Raji (cell line): ENCODE data around the gene ATG4A.

ENCODE experiments used
- POLR2A ChIP-seq: IDR thresholded peaks from 2 replicates; pipeline ENCODE4 v1.6.1; 2011; ENCODE audit warnings: low read depth, low read length, control low read depth; ENCODE audit not compliant: insufficient read depth

ATG4A gene

DNA sequence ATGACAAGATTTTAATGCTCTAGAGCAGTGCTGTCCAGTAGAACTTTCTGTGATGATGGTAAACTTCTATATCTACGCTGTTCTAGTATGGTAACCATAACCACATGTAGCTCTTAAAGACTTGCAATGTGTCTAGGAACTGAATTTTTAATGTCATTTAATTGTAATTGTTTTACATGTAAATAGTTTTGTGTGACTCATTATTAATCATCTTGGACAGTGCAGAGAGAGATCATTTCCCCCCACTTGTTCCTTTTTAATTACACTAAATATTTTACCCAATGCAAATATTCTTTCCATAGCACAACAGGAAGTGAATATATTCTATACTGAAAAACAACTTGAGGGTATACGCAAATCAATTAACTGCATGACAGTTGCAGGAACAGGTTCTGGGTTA, 5.8 kb downstream of the ATG4A start:
- no peak for TF ChIP-seq POLR2A

DNA sequence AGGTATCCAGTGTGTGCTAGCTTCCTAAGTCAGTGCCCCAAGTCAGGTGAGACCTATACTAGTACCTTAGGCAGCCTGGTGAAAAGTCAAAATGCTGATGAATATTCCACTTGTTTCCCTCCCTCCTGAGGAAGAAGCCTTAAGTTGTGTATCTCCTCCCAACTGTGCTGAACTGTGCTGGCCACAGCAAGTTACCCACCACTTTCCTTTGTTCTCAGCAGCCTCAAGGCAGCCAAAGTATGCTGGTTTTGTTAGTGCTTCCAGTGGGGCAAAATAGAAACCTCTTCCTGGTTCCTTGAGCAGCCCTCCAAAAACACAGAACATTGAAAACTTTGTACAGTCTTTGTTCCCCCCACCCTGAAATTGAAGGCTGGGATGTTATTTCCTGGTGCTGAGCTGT, 13.9 kb downstream of the ATG4A start:
- TF ChIP-seq POLR2A, result no peak

DNA sequence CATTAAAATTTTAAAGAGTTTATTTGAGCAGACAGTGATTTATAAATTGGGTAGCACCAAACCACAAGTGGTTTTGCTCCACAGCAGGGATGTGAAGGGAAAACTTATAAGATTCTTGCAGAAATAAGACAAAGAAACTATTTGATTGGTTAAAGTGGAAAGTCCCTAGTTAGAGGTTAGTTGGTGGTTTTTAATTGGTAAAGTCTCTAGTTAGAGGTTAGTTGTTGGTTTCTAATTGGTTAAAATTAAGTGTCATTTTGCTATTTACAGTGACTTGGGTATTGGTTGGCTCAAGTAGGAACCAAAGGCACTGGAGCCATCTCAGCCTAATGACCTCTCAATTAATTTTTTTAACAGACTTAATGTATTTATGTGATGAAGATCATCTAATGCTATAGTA, 23.0 kb downstream of the ATG4A start:
- no peak for TF ChIP-seq POLR2A

DNA sequence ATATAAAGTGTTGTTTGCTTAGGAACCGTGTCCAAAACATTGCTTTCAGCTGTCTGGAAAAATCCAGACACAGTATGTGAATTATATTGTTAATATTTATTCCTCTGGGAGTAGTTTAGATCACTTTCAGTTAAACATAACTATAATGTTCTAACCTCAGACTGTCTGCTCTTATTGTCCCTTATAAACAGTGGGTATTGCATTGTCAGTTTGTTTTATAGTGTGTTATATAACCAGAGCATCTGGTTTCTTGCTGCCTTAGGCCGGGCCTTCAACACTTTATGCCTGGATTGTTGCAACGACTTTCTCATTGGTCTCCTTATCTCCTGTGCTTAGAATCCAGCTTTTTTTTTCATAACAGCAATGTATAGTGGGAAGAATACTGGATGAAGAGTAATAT, 26.4 kb downstream of the ATG4A start:
- no peak for TF ChIP-seq POLR2A

DNA sequence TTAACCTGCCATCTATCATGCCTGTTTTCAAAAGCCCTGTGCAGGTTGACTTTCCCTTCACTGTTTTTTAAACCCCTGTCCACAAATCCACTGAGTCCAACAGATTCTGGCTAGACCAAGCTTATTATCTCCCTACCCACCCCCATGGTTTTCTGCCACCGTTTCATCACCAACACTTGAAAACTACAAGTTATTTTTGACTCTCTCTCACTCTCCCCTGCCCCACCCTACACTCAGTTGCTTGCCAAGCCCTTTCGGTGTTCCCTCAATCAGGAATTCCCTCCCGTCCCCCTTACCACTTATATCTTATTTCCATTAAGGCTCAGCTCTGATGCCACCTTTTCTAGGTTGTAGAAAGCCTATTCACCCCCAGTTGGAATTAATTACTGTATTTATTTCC, 29.7 kb downstream of the ATG4A start:
- TF ChIP-seq POLR2A, result no peak

DNA sequence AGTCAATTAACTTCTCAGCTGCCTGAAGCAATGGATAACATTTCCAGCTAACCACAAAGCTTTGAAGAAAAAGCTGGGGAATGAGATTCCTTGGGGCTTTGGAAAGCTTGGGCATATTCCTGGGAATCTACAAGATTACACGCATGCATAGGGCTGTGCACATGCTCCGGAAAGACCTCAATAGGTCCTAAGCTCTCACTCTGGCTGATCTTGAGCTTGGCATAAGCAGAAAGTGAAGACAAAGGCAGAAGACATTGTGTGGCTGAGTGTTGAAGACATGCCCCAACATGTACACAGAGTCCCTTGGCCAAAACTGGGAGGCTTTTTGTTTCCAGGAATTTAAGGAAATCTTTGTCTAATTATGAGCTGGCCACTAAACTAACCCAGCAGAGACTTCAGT, 31.2 kb downstream of the ATG4A start:
- TF ChIP-seq POLR2A, result no peak

DNA sequence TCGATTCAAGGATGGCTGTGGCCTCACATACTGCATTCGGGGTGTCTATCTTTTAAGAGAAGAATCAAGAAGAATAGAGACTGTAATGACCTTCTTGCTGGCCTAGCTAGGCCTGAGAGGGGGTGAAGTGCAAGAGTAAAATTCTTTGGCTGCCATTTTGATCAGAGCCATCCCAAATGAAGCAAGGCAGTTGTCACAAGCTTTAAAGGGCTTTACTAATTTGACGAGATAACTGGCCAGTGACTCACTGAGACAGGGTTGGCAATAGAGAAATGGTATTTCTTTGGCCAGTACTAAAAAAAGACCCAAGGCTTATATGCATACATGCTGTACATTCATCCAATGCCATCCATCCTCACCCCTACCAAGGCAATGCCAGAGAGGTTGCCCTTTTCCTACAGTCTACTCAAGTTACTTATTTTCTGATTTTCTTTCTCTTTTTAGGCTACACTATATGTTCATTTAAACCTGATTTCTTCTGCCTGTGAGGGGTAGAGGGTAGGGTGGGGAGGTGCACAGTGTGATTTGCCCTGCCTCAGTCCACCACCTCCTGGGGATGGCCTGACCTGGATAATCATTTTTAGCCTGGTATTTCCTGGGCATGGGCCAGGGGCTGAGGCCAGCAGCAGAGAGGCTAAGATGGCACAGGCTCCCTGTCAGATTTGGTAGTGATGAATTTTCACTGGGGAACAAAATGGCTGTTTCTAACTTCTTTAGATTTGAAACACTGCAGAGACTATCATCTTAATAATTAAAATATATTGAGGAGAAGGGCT, 32.2 kb downstream of the ATG4A start:
- no peak for TF ChIP-seq POLR2A

DNA sequence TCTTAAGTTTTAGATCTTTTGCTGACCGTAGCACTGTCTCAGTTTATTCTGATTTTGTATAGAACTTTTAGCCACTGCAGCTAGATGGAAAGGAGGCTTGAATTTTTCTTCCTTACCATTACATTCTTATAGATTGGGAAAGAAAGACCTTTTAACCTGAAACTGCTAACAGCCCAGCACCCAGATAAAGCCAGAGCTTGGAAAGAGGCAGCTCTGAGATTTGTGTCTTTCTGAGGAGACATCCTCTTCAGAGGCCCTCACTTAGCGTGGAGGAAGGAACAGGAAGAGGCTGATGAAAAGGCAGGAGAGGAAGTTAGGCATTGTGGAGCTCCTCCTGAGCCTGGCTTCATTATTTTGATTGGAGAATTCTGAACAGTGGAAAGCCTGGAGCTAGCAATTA, 35.1 kb downstream of the ATG4A start:
- TF ChIP-seq POLR2A, result no peak

DNA sequence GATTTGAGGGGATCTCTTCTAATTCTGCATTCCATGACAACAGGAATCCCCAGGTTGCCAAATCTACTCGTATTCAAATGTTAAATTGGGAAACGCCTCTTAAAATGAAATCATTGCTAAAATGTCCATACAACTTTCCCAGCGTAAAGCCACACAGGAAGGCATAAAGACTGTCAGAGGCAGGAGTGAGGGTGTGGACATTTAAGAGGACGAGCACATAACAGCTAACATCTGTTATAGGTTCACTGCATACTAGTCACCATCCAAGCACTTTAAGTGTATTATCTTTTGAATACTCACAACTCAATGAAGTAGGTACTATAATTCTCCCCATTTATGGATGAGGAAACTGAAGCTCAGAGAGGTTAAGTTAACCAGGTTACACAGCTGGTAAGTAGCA, 35.6 kb downstream of the ATG4A start:
- TF ChIP-seq POLR2A, result no peak

DNA sequence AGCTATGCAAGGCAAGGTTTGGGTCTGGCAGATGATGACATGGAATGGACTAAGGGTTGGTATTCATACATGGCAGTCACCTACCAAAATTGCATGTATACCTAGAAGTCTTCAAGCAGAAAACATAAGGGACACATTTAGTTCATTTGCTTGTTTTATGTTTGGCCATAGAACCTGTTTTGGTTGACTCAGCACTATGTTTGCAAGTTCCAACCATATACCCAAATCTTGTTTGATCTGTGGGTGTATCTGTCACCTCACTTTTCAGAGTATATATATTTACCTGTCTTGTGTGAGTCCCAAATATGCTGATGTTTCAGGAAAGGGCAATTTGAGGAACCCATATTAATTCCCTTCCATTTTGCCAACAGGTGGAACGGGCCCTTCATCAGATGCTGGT, 39.3 kb downstream of the ATG4A start:
- no peak for TF ChIP-seq POLR2A

DNA sequence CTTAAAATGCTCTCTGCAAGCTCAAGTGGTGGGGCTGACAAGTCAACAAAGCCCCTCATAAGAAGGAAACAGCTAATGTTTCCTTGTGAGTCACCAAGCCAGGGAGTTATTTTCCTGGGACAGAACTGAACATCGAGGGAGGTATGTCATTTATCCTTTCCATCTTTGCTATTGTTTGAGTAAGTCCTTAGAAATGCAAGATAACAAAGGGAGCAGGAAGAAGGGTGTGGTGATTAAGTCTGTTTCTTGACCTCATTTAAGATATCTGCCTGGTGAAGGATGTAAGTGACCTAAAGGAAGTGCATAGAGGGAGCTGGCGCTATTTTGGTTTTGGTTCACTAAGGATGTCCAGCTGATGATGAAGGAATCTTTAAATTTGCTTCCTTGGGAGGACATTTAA, 39.9 kb downstream of the ATG4A start:
- no peak for TF ChIP-seq POLR2A

DNA sequence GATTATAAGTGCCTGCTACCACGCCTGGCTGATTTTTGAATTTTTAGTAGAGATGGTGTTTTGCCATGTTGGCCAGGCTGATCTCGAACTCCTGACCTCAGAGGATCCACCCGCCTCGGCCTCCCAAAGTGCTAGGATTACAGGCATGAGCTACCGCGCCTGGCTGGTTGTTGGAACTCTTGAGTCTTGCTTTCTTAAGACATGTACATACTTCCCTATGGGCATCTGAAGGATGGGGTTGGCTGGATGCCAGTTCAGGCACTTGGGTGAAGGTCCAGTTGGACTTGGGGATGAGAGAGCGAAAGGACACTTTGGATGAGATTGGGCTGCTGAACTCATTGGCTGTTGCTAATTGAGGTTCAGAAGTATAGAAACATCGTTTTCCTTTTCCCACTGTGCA, 40.5 kb downstream of the ATG4A start:
- no peak for TF ChIP-seq POLR2A

DNA sequence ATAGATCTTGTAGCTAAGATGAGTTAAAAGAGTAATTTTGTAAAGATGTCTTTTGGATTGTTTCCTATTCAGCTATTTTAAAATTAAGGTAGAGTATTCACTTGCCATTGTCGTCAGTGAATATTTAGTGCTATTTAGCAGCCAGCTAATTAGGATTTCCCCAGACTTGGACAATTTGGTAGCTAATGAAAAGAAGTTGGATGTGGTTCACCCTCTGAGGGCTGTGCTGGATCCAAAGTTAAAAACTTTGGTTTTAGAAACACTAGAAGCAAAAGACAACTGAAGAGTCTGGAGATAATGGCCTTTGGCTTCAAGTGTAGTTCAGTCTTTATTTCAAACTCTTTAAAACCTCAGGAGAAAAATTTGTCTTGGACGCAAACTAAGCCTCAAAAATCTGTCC, 41.3 kb downstream of the ATG4A start:
- no peak for TF ChIP-seq POLR2A

DNA sequence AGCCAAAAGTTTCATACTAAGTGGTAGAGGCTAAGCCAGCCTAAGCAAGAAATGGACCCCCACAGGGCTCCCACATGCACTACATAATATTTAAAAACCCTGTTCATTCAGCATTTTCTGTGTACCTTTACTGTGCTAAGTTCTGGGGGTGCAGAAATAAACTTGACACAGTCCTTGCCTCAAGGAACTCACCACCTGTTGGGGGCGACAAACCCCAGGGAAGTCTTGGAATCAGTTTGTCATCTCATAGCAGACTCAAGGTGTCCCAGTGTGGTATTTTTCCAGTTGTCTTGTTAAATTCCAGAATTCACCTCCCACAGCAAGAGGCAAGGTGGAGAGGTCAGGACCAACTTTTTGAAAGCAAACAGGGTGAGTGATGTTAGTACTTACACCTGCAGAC, 43.1 kb downstream of the ATG4A start:
- no peak for TF ChIP-seq POLR2A

DNA sequence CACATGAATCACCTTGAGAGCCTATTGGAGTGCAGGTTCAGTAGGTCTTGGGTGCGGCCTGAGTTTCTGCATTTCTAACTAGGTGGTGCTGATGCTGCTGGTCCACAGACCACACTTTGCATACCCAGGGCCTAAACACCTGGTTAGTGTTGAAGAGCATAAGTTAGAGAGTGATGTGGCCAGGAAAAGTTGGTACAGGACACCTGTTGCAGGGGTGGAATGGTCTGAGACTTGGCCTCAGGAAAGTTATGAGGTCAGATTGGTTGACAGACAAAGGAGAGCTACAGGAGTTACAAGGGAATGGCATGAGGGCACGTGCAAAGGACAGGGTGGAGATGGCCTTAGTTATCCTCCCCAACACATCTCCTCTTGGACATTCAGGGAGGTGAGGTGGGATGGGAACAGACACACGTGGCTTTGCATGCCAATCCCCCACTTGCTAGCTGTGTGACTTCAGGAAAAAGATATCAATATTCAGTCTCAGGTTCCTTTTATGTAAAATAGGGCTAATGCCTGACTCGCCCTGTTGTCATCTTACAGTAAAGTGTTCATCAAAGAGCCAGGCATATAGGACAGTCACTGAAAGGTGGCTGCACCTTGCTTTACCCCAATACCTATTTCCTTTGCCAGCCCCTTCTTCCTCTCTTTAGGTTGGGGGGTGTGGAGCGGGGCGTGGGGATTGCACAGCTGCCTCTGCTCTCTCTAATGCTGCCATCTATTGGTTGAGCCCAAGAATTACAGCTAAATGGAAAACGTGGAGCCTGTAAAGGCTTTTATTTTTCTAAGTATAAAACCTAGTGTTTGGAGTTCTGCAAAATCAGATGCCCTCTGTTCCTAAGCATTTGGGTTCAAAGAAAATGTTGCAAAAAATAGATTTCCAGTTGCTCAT, 47.5 kb downstream of the ATG4A start:
- no peak for TF ChIP-seq POLR2A

DNA sequence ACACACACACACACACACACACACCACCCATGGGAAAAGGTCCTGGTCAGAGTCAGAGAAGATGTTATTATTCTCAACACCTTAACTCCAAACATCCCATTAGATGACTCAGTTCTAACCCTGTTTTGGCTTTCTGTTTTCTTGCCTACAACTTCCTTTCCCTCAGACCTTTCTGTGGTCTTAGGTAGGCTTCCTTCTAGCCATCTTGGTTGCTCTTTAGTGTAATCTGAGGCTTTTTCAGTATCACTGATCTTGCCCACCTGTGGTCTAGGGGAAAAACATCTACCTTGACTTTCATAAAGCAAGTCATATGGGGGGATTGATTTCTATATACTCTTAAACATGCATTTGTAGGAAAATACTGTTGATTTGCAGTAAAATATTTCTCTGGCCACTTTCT, 56.9 kb downstream of the ATG4A start:
- no peak for TF ChIP-seq POLR2A

DNA sequence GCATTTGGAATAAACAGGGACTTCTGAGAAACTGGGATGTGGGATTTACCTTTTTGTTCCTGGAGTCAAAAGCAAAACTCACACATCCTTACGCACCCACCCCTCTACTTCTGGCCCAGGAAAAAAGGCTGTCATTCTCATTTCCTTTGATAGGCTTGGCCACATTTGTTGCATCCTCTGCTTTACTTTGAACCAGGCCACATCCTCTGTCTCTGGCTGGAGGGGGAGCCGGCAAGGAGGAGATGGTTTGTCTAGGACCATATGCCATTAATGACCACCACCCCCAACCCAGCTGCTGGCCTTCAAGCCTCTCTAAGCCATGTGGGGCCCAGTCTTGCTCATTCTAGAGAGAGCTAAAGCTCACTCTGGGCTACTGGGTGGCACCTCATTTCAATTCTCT, 64.5 kb downstream of the ATG4A start:
- no peak for TF ChIP-seq POLR2A

DNA sequence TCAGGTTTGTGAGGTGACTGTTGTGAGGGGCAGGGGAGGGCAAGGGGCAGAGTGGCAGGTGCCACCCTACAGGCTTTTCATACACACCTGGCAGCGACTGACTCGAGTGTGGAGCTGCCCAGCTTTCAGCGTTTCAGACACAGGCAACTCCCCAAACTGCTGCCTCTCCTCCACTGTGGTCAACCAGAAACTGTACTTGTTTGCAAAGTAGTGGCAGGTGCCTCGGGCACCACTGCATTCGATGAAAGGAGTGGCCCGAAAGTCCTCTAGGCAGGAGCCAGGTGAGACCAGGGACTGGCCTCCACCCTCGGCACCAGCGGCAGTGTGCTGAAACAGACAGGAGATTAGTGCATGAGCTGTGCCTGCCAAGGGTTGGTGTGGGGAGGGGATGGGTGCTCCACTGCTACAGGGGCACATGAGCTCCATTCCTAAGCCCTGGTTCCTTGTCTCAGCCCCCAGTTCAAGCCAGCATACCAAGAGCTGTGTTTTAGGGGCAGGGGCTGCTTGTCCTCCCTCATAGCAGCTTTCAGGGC, 65.4 kb downstream of the ATG4A start:
- no peak for TF ChIP-seq POLR2A
